Memory B cell (primary cell): Measurements from ENCODE around the gene SSU72.
A peak's percentile ranks its signal among the peaks of the same experiment; 100 is the strongest.
"Not testable (repeated sequence)": the region's sequence is repeated elsewhere in the genome, so short reads cannot be mapped to it uniquely, and the experiment has no call there.

Experiments used
- ATAC-seq: fragments of 150-1000 bp; cut with Tn5 transposase; 2 replicates; pipeline ENCODE4 v1.10.0; 2021; ENCODE audit warnings: low read depth, mild to moderate bottlenecking, moderate library complexity
- DNase-seq, 2 donors: peaks; one replicate each; pipeline ENCODE4 v3.0.0; 2022; ENCODE audit warnings: low spot score in 2 of 2
- H3K27ac Mint-ChIP-seq: one replicate; pipeline ENCODE4 v1.8.0; 2022; ENCODE audit warnings: mild to moderate bottlenecking, moderate library complexity, mixed read lengths
- H3K27me3 Mint-ChIP-seq: one replicate; pipeline ENCODE4 v1.8.0; 2022; ENCODE audit warnings: mixed read lengths
- H3K36me3 Mint-ChIP-seq: one replicate; pipeline ENCODE4 v1.8.0; 2022; ENCODE audit warnings: mild to moderate bottlenecking, mixed read lengths
- H3K4me1 Mint-ChIP-seq: one replicate; pipeline ENCODE4 v1.8.0; 2022; ENCODE audit warnings: mixed read lengths
- H3K4me3 Mint-ChIP-seq: one replicate; pipeline ENCODE4 v1.8.0; 2022; ENCODE audit warnings: mild to moderate bottlenecking, moderate library complexity, mixed read lengths
- H3K9me3 Mint-ChIP-seq: one replicate; pipeline ENCODE4 v1.8.0; 2022; ENCODE audit warnings: mixed read lengths

SSU72 gene

DNA sequence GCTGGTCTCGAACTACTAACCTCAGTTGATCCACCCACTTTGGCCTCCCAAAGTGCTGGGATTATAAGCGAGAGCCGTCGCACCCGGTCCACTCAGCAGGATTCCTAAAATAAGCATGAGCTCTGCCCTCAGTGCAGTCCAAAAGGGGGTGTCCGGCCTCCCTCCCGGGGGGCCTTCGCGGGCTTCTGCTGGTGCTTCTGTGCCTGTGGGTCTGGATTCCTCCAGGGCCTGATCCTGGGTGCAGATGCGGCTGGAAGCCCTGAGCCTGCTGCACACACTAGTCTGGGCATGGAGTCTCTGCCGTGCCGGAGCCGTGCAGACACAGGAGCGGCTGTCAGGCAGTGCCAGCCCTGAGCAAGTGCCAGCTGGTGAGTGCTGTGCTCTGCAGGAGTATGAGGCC, 57.7 kb downstream of the SSU72 start:
- not testable (repeated sequence) for ATAC-seq, DNase-seq, H3K4me1 Mint-ChIP-seq, H3K36me3 Mint-ChIP-seq, H3K9me3 Mint-ChIP-seq, H3K27ac Mint-ChIP-seq, H3K27me3 Mint-ChIP-seq, H3K4me3 Mint-ChIP-seq

GRCh38 chr1:1514376-1514775, 60.3 kb downstream of the SSU72 start:
- ATAC-seq, DNase-seq, H3K9me3 Mint-ChIP-seq, H3K27me3 Mint-ChIP-seq, H3K36me3 Mint-ChIP-seq, H3K27ac Mint-ChIP-seq, H3K4me3 Mint-ChIP-seq: not testable (repeated sequence)
- peaks cover 13% of the 10 kb centered on the region for H3K4me1 Mint-ChIP-seq

DNA sequence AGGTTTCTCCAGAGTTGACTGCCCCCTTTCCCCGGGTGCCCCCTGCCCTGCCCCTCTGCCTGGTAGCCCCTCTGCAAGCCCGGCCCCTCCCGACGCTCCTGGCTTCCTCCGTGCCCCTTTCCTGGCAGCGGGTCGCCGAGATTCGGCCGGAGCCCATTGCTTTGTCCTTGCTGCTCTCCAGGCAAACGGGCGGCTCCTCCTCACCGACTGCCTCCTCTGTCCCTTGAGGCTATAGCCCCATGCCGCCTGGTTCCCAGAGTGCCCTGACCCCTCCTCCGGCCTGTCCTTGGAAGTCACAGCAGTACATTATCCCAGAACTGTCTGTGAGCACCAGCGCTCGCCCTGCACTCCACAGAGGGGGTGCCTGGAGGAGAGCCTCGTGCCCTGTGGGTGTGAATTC, 61.0 kb downstream of the SSU72 start:
- not testable (repeated sequence) for H3K27ac Mint-ChIP-seq, H3K36me3 Mint-ChIP-seq, H3K9me3 Mint-ChIP-seq

GRCh38 chr1:1512425-1512824, 62.2 kb downstream of the SSU72 start:
- not testable (repeated sequence) for H3K9me3 Mint-ChIP-seq, H3K27me3 Mint-ChIP-seq, H3K36me3 Mint-ChIP-seq
- Mint-ChIP-seq H3K4me3 (peak overlapping the region; percentile 75), H3K4me1 (peaks cover 13% of the 10 kb centered on the region), H3K27ac (peak overlapping the region; percentile 84)
- peak; percentile 26 to 46 for DNase-seq
- peak; percentile 26 for ATAC-seq

More for the DNA sequence above, 61.0 kb downstream of the SSU72 start:
- not testable (repeated sequence) for H3K27me3 Mint-ChIP-seq, ATAC-seq, DNase-seq
- Mint-ChIP-seq H3K4me3 (peak overlapping the region; percentile 51), H3K4me1 (peaks cover 13% of the 10 kb centered on the region)

DNA sequence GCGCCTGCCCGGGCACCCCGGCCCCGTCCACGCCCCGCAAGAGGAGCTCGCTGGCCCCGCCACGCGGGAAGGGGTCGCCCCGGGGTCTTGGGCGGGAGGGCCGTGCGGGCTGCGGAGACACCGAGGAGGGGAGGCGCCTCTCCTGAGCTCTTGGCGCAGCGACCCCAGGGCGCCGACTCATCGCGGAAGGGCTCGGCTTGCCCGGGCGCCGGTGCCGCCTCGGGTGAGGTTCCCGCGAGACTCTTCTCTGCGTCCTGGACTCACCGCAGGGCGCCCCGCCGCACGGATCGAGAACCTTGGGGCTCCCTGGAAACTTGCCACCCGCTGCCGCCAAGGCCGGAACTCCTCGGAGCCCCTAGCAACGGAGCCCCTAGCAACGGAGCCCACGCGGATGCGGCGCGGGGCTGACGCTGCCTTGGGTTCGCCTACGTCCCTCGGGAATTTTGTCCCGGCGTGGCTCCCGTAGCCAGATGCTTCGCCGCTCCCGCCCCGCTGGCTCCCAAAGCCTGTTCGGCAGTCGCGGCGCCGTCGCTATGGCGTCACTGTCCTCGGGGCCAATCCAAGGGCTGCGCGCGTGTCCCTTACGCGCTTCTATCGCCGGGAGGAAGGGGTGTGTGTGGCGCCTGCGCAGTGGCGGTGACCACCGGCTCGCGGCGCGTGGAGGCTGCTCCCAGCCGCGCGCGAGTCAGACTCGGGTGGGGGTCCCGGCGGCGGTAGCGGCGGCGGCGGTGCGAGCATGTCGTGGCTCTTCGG, 63.0 kb downstream of the SSU72 start, which contains the start of gene ATAD3A:
TSS of gene ATAD3A (plus strand) at position 630 of the 753 bp plus-strand sequence. CDS start at position 737, 107 bp downstream.
- Mint-ChIP-seq H3K4me3 (peak within 1 kb of the TSS; percentile 97), H3K27ac (peak within 1 kb of the TSS; percentile 84), H3K36me3 (peaks cover 2% of the 10 kb centered on the region), H3K27me3 (no peaks in the 10 kb centered on the region), H3K4me1 (peaks cover 13% of the 10 kb centered on the region), H3K9me3 (no peaks in the 10 kb centered on the region)
- peak; percentile 82 to 83 for DNase-seq
- peak; percentile 91 for ATAC-seq

- Mint-ChIP-seq H3K27me3 (no peaks in the 10 kb centered on the region), H3K9me3 (no peaks in the 10 kb centered on the region), H3K4me1 (peaks cover 13% of the 10 kb centered on the region), H3K36me3 (peaks cover 2% of the 10 kb centered on the region), H3K27ac (peak overlapping the region; percentile 84), H3K4me3 (peak overlapping the region; percentile 97)
- no peak for ATAC-seq
- no peak for DNase-seq
Measured at GRCh38 chr1:1510912-1511532, 63.6 kb downstream of the SSU72 start.

GRCh38 chr1:1509465-1509850, 65.2 kb downstream of the SSU72 start:
- not testable (repeated sequence) for H3K36me3 Mint-ChIP-seq, H3K27ac Mint-ChIP-seq, ATAC-seq, H3K4me3 Mint-ChIP-seq, H3K27me3 Mint-ChIP-seq, H3K9me3 Mint-ChIP-seq, DNase-seq
- peaks cover 18% of the 10 kb centered on the region for H3K4me1 Mint-ChIP-seq

GRCh38 chr1:1508775-1509464, 65.7 kb downstream of the SSU72 start:
- not testable (repeated sequence) for H3K4me3 Mint-ChIP-seq, ATAC-seq, DNase-seq, H3K27ac Mint-ChIP-seq, H3K27me3 Mint-ChIP-seq, H3K36me3 Mint-ChIP-seq, H3K9me3 Mint-ChIP-seq
- H3K4me1 Mint-ChIP-seq: peaks cover 18% of the 10 kb centered on the region

DNA sequence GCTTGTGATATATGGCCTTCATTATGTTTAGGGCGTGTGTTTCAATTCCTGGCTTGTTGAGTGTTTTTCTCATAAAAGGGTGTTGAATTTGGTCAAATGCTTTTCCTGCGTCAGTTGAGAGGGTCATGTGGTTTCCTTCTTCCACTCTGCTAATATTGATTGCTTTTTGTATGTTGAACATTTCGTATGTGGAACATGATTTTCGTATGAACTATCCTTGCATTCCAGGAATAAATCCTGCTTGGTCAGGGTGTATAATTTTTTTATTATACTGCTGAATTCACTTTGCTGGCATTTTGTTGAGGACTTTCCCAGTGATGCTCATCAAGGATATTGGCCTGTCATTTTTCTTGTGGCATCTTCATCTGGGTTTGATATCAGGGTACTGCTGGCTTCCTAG, 67.4 kb downstream of the SSU72 start:
- Mint-ChIP-seq H3K4me1 (peaks cover 15% of the 10 kb centered on the region), H3K36me3 (no peaks in the 10 kb centered on the region), H3K27ac (peak overlapping the region; percentile 55), H3K9me3 (no peaks in the 10 kb centered on the region), H3K4me3 (no peak overlapping the region), H3K27me3 (no peaks in the 10 kb centered on the region)
- no peak for ATAC-seq
- DNase-seq: no peak

GRCh38 chr1:1505801-1506200, 68.9 kb downstream of the SSU72 start:
- not testable (repeated sequence) for ATAC-seq, H3K27me3 Mint-ChIP-seq, H3K9me3 Mint-ChIP-seq, DNase-seq, H3K36me3 Mint-ChIP-seq, H3K4me1 Mint-ChIP-seq
- Mint-ChIP-seq H3K27ac (peak overlapping the region; percentile 98), H3K4me3 (peak overlapping the region; percentile 88)

- H3K36me3 Mint-ChIP-seq, H3K27me3 Mint-ChIP-seq, H3K4me1 Mint-ChIP-seq, H3K9me3 Mint-ChIP-seq: not testable (repeated sequence)
- peak in 1 of 2 donors; percentile 42 for DNase-seq
- peak overlapping the region; percentile 98 for H3K27ac Mint-ChIP-seq
- peak overlapping the region; percentile 88 for H3K4me3 Mint-ChIP-seq
- peak; percentile 81 for ATAC-seq
Measured at GRCh38 chr1:1505366-1505798, 69.3 kb downstream of the SSU72 start.

GRCh38 chr1:1504777-1505365, 69.8 kb downstream of the SSU72 start:
- H3K4me3 Mint-ChIP-seq: peak overlapping the region; percentile 88
- H3K9me3 Mint-ChIP-seq, H3K36me3 Mint-ChIP-seq, H3K27me3 Mint-ChIP-seq, H3K4me1 Mint-ChIP-seq: not testable (repeated sequence)
- DNase-seq (peak; percentile 68 to 75), ATAC-seq (peak; percentile 54)
- H3K27ac Mint-ChIP-seq: peak overlapping the region; percentile 98

DNA sequence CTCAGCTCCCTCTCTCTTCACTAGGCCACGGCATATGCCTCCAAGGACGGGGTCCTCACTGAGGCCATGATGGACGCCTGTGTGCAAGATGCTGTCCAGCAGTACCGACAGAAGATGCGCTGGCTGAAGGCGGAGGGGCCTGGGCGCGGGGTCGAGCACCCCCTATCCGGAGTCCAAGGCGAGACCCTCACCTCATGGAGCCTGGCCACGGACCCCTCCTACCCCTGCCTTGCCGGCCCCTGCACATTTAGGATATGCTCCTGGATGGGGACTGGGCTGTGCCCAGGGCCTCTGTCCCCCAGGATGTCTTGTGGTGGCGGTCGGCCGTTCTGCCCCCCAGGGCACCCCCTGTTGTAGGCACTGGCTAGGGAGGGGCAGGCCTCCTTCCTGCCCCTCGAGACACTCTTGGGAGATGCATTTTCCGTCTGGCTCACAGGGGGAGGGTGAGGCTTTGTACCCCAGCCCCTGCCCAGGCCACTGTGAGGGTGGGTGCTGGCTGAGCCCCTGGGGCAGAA, 79.1 kb downstream of the SSU72 start:
- H3K4me3 Mint-ChIP-seq, DNase-seq, H3K9me3 Mint-ChIP-seq, H3K4me1 Mint-ChIP-seq, H3K27me3 Mint-ChIP-seq, ATAC-seq, H3K27ac Mint-ChIP-seq: not testable (repeated sequence)
- H3K36me3 Mint-ChIP-seq: peaks cover 16% of the 10 kb centered on the region

DNA sequence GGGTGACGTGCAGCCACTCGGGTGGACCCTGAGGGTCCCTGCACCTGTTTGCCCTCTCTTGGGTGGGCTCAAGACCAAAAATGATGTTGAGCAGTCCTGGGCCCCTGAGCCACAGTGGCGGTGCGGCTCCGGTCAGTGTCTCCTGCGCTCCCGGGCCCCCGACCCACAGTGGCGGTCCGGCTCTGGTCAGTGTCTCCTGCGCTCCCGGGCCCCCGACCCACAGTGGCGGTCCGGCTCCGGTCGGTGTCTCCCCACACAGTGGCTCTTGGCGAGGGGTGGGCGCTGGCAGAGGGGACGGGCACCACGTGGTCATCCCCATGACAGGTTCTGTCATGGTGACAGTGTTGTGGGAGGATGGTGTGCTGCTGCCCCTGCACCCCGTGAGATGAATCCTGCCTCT, 80.4 kb downstream of the SSU72 start:
- H3K9me3 Mint-ChIP-seq, DNase-seq, H3K27ac Mint-ChIP-seq, ATAC-seq, H3K27me3 Mint-ChIP-seq, H3K4me3 Mint-ChIP-seq, H3K4me1 Mint-ChIP-seq: not testable (repeated sequence)
- H3K36me3 Mint-ChIP-seq: peaks cover 18% of the 10 kb centered on the region
